ENCODE data around the gene TMEM131L.
A peak's percentile ranks its signal among the peaks of the same experiment; 100 is the strongest.

DNA sequence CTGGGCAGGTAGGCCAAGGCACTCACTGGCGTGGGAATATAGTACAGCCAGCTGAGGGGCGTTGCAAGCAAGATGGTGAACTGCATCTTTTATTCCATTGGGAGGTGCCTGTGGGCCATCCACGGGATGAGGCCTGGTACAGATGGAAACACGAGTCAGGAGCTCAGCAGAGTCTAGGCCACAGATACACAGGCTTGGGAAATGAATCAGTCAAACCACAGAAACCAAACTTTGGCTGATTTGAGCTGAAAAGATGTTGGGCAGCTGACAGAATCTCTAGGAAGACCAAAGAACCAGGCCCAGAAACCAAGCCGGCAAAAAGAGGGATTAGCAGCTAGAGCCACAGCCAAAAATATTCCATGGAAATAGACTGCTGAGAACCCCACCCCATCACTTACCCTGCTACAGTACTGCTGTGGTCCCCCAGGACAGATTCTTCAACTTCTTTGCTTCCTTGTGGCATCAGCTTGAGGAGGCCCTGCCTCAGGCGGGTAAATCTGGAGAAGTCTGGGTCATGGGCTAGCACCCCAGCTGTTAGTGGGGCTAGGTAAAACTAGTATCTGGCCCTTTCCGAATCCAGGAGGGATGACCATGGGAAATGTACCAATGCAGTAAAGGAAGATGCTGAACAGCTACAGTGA, 75.4 kb downstream of the TMEM131L start:
- TF ChIP-seq, protein P1, sequence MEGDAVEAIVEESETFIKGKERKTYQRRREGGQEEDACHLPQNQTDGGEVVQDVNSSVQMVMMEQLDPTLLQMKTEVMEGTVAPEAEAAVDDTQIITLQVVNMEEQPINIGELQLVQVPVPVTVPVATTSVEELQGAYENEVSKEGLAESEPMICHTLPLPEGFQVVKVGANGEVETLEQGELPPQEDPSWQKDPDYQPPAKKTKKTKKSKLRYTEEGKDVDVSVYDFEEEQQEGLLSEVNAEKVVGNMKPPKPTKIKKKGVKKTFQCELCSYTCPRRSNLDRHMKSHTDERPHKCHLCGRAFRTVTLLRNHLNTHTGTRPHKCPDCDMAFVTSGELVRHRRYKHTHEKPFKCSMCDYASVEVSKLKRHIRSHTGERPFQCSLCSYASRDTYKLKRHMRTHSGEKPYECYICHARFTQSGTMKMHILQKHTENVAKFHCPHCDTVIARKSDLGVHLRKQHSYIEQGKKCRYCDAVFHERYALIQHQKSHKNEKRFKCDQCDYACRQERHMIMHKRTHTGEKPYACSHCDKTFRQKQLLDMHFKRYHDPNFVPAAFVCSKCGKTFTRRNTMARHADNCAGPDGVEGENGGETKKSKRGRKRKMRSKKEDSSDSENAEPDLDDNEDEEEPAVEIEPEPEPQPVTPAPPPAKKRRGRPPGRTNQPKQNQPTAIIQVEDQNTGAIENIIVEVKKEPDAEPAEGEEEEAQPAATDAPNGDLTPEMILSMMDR (IDR thresholded peaks at IDR 0.05; ENCODE audit: extremely low read depth in 1 of 2, insufficient read depth in 1 of 2, low read depth in 1 of 2, low read length in 2 of 2) = no peak
- TF ChIP-seq POLR2A (IDR thresholded peaks at IDR 0.05; ENCODE audit: low read depth, low read length) (no peak), POLR2AphosphoS5 (IDR thresholded peaks at IDR 0.05; ENCODE audit: insufficient read depth, low read depth, low read length) (no peak), MAX (IDR thresholded peaks at IDR 0.05; ENCODE audit: insufficient read depth, insufficient read length) (no peak), FOS (IDR thresholded peaks at IDR 0.05; ENCODE audit: borderline replicate concordance, insufficient read depth, low read length) (peak; percentile 52), EZH2 (IDR thresholded peaks at IDR 0.05; ENCODE audit: borderline replicate concordance, low read depth, low read length, severe bottlenecking) (no peak), JUN (IDR thresholded peaks at IDR 0.05; ENCODE audit: borderline replicate concordance, insufficient read depth, insufficient read length, low read depth) (no peak)

Data from endothelial cell of umbilical vein (primary cell).